NCI-H69 (cell line): Measurements from ENCODE around the gene CCR7.
A peak's percentile ranks its signal among the peaks of the same experiment; 100 is the strongest.

Experiments used
- DNase-seq: peaks from one replicate; lab custom pipeline; 2025; lab: John Stamatoyannopoulos, UW

CCR7 gene

GRCh38 chr17:40535924-40536294, 29.4 kb downstream of the CCR7 start:
- DNase-seq: no peak

DNA sequence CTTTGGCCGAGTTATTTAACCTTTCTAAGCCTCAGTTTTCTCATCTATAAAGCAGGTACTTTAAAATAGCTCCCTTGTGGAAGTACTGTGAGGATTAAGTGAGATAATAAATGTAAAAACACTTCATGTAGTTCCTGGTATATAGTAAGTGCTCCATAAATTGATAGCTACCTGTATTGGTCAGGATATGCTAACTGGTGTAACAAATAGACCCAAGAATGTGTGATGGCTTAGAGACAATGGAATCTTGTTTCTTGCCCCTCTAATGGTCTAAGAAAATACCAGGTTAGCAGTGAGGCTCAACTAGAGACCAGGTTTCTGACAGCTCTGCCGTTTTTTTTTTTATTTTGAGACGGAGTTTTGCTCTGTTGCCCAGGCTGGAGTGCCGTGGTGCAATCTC, 29.8 kb downstream of the CCR7 start:
- no peak for DNase-seq

DNA sequence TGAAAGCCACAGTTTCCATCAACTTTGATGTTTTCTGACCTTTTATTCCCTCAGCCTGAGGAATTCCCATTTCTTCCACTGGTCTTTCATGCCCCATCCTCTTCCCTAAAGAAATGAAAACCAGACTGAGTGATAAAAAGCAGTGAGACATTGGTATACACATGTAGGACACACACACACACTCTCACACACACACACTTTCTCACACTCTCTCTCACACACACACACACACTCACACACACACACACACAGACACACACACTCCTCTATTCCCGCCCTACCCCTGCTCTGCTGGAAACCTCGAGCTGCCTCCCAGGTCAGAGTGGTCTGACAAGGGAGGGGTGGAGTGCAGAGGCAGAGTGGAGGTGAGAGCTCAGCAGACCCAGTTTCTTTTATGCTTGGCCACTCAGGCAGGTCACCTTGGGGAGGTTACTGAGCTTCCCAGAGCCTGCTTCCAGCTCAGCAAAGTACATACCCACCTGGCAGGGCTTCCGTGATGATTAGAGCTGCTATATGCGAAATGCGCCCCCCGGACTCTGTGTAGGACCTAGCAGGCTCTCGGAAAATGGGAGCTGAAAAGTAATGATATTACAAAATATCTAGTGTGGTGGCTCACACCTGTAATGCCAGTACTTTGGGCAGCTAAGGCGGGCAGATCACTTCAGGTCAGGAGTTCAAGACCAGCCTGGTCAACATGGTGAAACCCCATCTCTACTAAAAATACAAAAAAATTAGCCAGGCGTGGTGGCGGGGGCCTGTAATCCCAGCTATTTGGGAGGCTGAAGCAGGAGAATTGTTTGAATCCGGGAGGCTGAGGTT, 30.7 kb downstream of the CCR7 start:
- DNase-seq: no peak

DNA sequence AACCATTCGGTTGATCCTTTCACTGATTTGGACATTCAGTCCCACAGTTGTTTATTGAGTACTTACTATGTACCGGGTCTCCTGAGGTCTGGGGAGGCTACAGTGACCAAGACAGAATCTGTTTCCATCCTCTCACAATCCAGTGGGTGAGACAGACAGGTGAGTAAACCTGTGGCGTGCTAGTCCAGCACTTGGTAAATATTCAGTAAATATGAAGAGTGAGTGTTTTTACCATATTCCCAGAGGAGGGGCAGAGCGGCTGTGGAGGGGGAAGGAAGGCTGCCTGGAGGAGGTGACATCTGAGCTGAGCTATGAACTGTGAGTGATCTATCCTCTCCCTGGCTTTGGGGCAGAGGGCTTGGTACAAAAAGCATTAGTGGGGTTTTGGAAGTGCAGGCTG, 31.4 kb downstream of the CCR7 start:
- DNase-seq: no peak

DNA sequence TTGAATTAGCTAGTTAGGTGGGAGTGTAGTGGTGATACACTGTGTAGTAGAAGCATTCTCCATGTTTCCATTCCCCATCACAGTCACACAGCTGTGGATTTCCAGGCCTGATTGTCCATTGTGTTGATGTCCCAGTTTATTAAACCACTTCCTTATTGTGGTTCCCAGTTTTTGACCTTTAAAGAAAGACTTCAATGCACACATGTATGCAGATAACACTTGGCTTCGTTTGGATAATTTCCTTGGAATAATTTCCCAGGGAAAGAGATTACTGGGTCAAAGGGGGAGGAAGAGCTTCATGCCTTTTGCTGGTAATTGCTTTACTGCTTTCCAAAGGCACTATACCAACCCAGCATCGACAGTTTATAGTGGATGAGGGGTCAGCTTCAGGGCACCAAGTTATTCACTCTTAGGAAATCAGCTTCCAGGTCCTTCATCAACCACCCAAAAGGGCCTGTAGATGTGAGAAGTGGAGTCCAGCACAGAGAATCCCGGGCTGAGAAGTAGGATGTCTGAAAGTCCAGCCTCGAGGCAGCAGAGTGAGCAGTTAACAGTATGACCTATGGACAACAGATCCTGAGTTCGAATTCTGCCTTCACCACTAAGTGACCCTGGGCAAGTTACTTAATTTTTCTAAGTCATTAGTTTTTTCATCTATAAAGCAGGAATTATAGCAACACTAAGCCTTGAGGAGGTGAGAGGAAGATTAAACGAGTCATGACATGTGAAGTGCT, 32.6 kb downstream of the CCR7 start:
- DNase-seq: peak; percentile 15

GRCh38 chr17:40531051-40531991, 34.0 kb downstream of the CCR7 start:
- DNase-seq: no peak

DNA sequence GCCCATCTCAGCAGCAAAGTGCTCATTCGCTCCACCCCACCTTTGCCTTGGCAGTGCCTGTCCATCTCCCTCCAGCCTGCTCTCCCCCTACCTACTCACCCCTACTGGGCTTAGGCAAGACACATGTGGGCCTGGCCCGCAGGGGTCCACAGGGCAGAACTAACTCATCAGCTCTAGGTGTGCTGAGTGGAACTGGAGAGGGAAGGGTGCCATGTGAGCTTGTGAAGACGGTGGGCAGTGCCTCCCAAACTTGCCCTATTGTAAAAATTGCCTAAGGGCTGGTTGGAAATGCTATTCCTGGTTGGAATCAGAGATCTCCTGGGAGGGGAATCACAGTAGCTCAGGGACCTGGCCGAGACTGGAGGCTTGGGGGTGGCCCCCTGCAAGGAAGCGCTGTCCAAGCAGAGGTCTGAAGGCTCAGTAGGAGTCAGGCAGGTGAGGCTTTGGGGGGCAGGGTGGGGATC, 34.7 kb downstream of the CCR7 start:
- no peak for DNase-seq

- no peak for DNase-seq
Measured at GRCh38 chr17:40529991-40530390, 35.3 kb downstream of the CCR7 start.

DNA sequence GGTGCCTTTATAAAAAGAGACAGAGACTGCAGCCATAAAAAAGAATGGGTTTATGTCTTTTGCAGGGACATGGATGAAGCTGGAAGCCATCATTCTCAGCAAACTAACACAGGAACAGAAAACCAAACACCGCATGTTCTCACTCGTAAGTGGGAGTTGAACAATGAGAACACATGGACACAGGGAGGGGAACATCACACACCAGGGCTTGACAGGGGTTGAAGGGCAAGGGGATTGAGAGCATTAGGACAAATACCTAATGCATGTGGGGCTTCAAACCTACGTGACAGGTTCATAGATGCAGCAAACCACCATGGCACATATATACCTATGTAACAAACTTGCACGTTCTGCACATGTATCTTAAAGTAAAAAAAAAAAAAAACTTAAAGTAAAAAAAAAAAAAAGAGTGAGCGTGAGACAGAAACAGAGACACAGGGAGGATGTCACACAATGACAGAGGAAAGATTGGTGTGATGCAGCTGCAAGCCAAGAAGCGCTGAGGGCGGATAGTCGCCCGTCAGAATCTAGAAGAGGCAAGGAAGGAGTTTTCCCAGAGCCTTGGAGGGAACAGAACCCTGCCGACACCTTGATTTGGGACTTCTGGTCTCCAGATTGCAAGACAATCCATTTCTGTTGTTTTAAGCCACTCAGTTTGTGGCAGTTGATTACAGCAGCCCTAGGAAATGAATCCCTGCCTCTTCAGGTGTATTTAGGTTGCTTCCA, 36.4 kb downstream of the CCR7 start:
- DNase-seq: no peak

- no peak for DNase-seq
Measured at GRCh38 chr17:40526668-40527067, 38.6 kb downstream of the CCR7 start.

- no peak for DNase-seq
Measured at GRCh38 chr17:40525294-40525693, 40.0 kb downstream of the CCR7 start.

- DNase-seq: no peak
Measured at GRCh38 chr17:40524243-40524965, 40.9 kb downstream of the CCR7 start.

- DNase-seq: no peak
Measured at GRCh38 chr17:40522961-40523310, 42.3 kb downstream of the CCR7 start.

GRCh38 chr17:40522250-40522960, 42.9 kb downstream of the CCR7 start:
- no peak for DNase-seq

GRCh38 chr17:40520991-40521453, 44.2 kb downstream of the CCR7 start:
- DNase-seq: no peak

GRCh38 chr17:40519089-40519775, 46.0 kb downstream of the CCR7 start:
- DNase-seq: no peak

- DNase-seq: peak; percentile 12
Measured at GRCh38 chr17:40518401-40519088, 46.7 kb downstream of the CCR7 start.

- DNase-seq: no peak
Measured at GRCh38 chr17:40517981-40518380, 47.3 kb downstream of the CCR7 start.

DNA sequence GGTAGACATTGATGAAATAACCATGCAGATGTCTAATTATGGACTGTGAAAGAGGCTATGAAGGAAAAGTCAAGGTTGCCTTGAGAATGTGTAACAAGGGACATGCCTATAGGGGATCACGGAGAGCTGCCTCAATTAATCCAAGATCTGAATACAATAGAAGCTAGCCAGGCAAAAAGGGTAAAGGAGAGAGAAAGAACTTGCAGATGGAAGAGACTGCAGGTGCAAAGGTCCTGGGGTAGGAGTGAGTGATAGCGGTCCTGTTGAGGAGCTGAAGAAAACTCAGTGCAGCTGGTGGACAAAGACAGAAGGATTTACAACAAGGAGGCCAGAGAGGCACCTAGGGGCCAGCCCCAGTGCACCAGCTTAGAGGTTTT, 48.0 kb downstream of the CCR7 start:
- no peak for DNase-seq
